IMR-90 (cell line): ENCODE measurements around the gene PRKCE. TPM values are rescaled to one million over a fixed set of nuclear protein-coding genes. Genes with fewer than 3 reads are reported as not detected.

Experiments
- ATAC-seq: fragments of 200-7000 bp; cut with Tn5 transposase; 2 replicates; pipeline ENCODE4 v1.9.1; 2020; ENCODE audit warnings: low read depth, mild to moderate bottlenecking, moderate library complexity
- BruUV-seq: library from RNA; stranded (reverse); fragments of 400-500 nt; replicated peaks from 2 replicates; lab custom pipeline; 2021; lab: Mats Ljungman, UMichigan
- CTCF ChIA-PET: fragments of 300-600 bp; formaldehyde crosslinking; extraction: SDS; loops from one replicate; lab custom pipeline; 2021; ENCODE audit warnings: antibody characterized with exemption; lab: Yijun Ruan, JAX
- POLR2A ChIA-PET: fragments of 300-600 bp; sonication (Branson Sonifier 250); formaldehyde crosslinking; loops from one replicate; lab custom pipeline; 2022; ENCODE audit warnings: antibody characterized with exemption; ENCODE audit not compliant: unreplicated experiment; lab: Charles Lee
- DNase-seq: peaks from one replicate; pipeline ENCODE4 v3.0.0; 2013
- H2AFZ ChIP-seq: replicated peaks from 2 replicates; pipeline ENCODE3; 2013; ENCODE audit warnings: low read length, mild to moderate bottlenecking; ENCODE audit not compliant: poor library complexity
- H2AK5ac ChIP-seq: 2 replicates; pipeline ENCODE4 v1.6.1; 2013; ENCODE audit warnings: low read depth, low read length, inconsistent platforms
- H2AK9ac ChIP-seq: replicated peaks from 2 replicates; pipeline ENCODE3; 2013; ENCODE audit warnings: mild to moderate bottlenecking, low read depth, low read length, moderate library complexity; ENCODE audit not compliant: poor library complexity
- H2BK120ac ChIP-seq: 2 replicates; pipeline ENCODE4 v1.6.1; 2013; ENCODE audit warnings: low read depth, low read length, inconsistent platforms
- H2BK15ac ChIP-seq: 3 replicates; pipeline ENCODE4 v1.6.1; 2013; ENCODE audit warnings: low read depth, low read length, inconsistent platforms
- H2BK20ac ChIP-seq: 2 replicates; pipeline ENCODE4 v1.6.1; 2013; ENCODE audit warnings: low read depth, mild to moderate bottlenecking, inconsistent platforms, low read length, moderate library complexity
- H2BK5ac ChIP-seq: 2 replicates; pipeline ENCODE4 v1.6.1; 2013; ENCODE audit warnings: mild to moderate bottlenecking, low read depth, low read length, inconsistent platforms; ENCODE audit not compliant: poor library complexity, severe bottlenecking
- H3K14ac ChIP-seq: replicated peaks from 2 replicates; pipeline ENCODE4 v1.6.1; 2013; ENCODE audit warnings: low read depth, low read length, inconsistent platforms
- H3K18ac ChIP-seq: 2 replicates; pipeline ENCODE4 v1.6.1; 2013; ENCODE audit warnings: low read depth, low read length, control low read depth
- H3K23ac ChIP-seq: 2 replicates; pipeline ENCODE4 v1.6.1; 2013; ENCODE audit warnings: low read depth, low read length, inconsistent platforms
- H3K27ac ChIP-seq: 2 replicates; pipeline ENCODE4 v1.5.1; 2013; ENCODE audit warnings: mild to moderate bottlenecking, control low read depth, low read length; ENCODE audit not compliant: insufficient read depth
- H3K27me3 ChIP-seq: 2 replicates; pipeline ENCODE4 v1.6.1; 2013; ENCODE audit warnings: low read length; ENCODE audit not compliant: control insufficient read depth, insufficient read depth
- H3K36me3 ChIP-seq: 2 replicates; pipeline ENCODE4 v1.6.1; 2013; ENCODE audit warnings: low read length, mixed read lengths; ENCODE audit not compliant: control insufficient read depth, insufficient read depth
- H3K4ac ChIP-seq: 2 replicates; pipeline ENCODE4 v1.6.1; 2013; ENCODE audit warnings: low read depth, low read length, inconsistent platforms
- H3K4me1 ChIP-seq: 2 replicates; pipeline ENCODE4 v1.6.1; 2013; ENCODE audit warnings: low read length, mixed read lengths; ENCODE audit not compliant: control insufficient read depth, insufficient read depth
- H3K4me2 ChIP-seq: 2 replicates; pipeline ENCODE4 v1.6.1; 2013; ENCODE audit warnings: low read depth, mild to moderate bottlenecking, control low read depth, low read length, moderate library complexity
- H3K4me3 ChIP-seq: 2 replicates; pipeline ENCODE4 v1.5.1; 2013; ENCODE audit warnings: low read depth, mild to moderate bottlenecking, control low read depth, low read length, moderate library complexity; ENCODE audit not compliant: insufficient read depth
- H3K56ac ChIP-seq: 2 replicates; pipeline ENCODE4 v1.6.1; 2013; ENCODE audit warnings: low read length, inconsistent platforms; ENCODE audit not compliant: insufficient read depth; ENCODE audit errors: extremely low read depth
- H3K79me1 ChIP-seq, 2 experiments: 2 replicates each; pipeline ENCODE4 v1.6.1; 2013; ENCODE audit warnings: low read length in 2 of 2, inconsistent platforms in 1 of 2, low read depth in 1 of 2
- H3K9ac ChIP-seq: 2 replicates; pipeline ENCODE4 v1.6.1; 2013; ENCODE audit warnings: low read depth, low read length, control low read depth
- H3K9me1 ChIP-seq: 2 replicates; pipeline ENCODE4 v1.6.1; 2013; ENCODE audit warnings: low read length, inconsistent platforms; ENCODE audit not compliant: insufficient read depth
- H3K9me3 ChIP-seq: 2 replicates; pipeline ENCODE4 v1.6.1; 2013; ENCODE audit warnings: low read length; ENCODE audit not compliant: control insufficient read depth, insufficient read depth
- H4K20me1 ChIP-seq: 2 replicates; pipeline ENCODE4 v1.6.1; 2013; ENCODE audit warnings: low read length, inconsistent platforms; ENCODE audit not compliant: insufficient read depth
- H4K5ac ChIP-seq: 2 replicates; pipeline ENCODE4 v1.6.1; 2013; ENCODE audit warnings: mild to moderate bottlenecking, low read depth, low read length, control low read depth
- H4K8ac ChIP-seq, 2 experiments: 2 replicates each; pipeline ENCODE4 v1.6.1; 2013; ENCODE audit warnings: low read depth in 2 of 2, low read length in 2 of 2, control low read depth in 1 of 2, inconsistent platforms in 1 of 2
- H4K91ac ChIP-seq: 2 replicates; pipeline ENCODE4 v1.6.1; 2013; ENCODE audit warnings: low read depth, low read length, inconsistent platforms; ENCODE audit not compliant: insufficient read depth
- MAFK ChIP-seq: IDR thresholded peaks from 2 replicates; pipeline ENCODE4 v1.6.1; 2012; ENCODE audit warnings: low read depth, low read length, improper control_type of control experiment
- POLR2A ChIP-seq: IDR thresholded peaks from 2 replicates; pipeline ENCODE4 v1.6.1; 2012; ENCODE audit warnings: mild to moderate bottlenecking, low read depth, low read length
- RFX5 ChIP-seq: IDR thresholded peaks from 2 replicates; pipeline ENCODE4 v1.8.0; 2012; ENCODE audit warnings: low read depth, mild to moderate bottlenecking, low read length, moderate library complexity
- WGBS, 2 experiments: methylation state at CpG; one replicate each; pipeline versions ENCODE4 v1.1.5 to v1.1.7; 2013; ENCODE audit warnings: missing lambda C conversion rate in 2 of 2; ENCODE audit not compliant: insufficient read length in 1 of 2; ENCODE audit errors: extremely low coverage in 2 of 2; 5-methylcytosine and 5-hydroxymethylcytosine counted together
- dilution Hi-C: fragments of 300-500 bp; cut with HindIII; formaldehyde crosslinking; loops from one replicate; pipeline ENCODE4 v1.14.3; 2018; ENCODE audit warnings: low sequenced_read_pairs; ENCODE audit not compliant: unreplicated experiment
- in situ Hi-C: fragments of 300-500 bp; cut with MboI; formaldehyde crosslinking; loops from 3 replicates; pipeline ENCODE4 v1.14.3; 2019; ENCODE audit warnings: low sequenced_read_pairs, inconsistent platforms, mixed read lengths
- intact Hi-C: fragments of 100-400 bp; cut with micrococcal nuclease; formaldehyde crosslinking; loops from 2 replicates; pipeline ENCODE4 v1.10.0; 2022
- polyA plus RNA-seq, 3 experiments: library from polyadenylated mRNA; depleted of rRNA; stranded (reverse); fragments of >200 nt; gene quantifications; 2 replicates each; pipeline ENCODE4 v1.2.3, GENCODE V29; 2012; ENCODE audit warnings: low replicate concordance in 1 of 3
- total RNA-seq: library from RNA; depleted of rRNA; stranded (reverse); fragments of >200 nt; gene quantifications from 2 replicates; pipeline ENCODE4 v1.2.3, GENCODE V29; 2012
- TF ChIP-seq, protein P1 (sequence below): fragments of 150-350 bp; IDR thresholded peaks from 2 replicates; pipeline ENCODE4 v1.6.1; 2017; ENCODE audit warnings: mild to moderate bottlenecking, antibody characterized with exemption, low read length, low read depth
- TF ChIP-seq, protein P2 (sequence below): conservative IDR thresholded peaks from 2 replicates; pipeline ENCODE4 v1.5.1; 2012; ENCODE audit warnings: mild to moderate bottlenecking, low read depth, low read length, improper control_type of control experiment

The PRKCE gene
- total and polyA plus RNA-seq, 2 of the 4 experiments (the other 2 are of a cell fraction): 8.1 to 32.4 TPM

DNA sequence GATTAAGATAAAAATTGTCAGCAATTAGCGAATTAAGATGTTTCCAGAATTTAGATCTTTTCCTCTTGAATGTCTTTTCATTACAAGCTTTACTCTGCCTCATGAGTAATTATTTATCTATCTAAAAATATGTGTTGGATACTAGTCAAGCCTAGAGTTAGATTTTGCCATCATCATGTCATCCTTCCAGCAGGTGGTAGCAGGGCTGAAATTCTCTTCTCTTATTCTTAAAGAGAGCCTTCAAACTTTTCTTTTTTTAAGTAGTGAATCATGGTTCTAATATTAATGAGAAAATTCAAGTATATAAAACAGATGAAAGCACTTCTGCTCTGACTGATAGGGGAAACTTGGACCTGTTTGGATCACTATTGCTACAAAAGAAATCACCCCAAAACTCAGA lies 405.1 kb downstream of the PRKCE start:
- Histone ChIP-seq H3K27me3 (no peaks in the 10 kb centered on the region), H3K4me1 (peaks cover 2% of the 10 kb centered on the region; the same call in 1 of the 2 replicates), H4K8ac (no peak overlapping the region), H4K91ac (no peak overlapping the region), H3K9ac (no peak overlapping the region), H2BK15ac (no peak overlapping the region), H3K9me1 (peaks cover 9% of the 10 kb centered on the region; the same call in 1 of the 2 replicates), H3K27ac (no peak overlapping the region), H3K36me3 (peaks cover 2% of the 10 kb centered on the region; the same call in 1 of the 2 replicates), H4K20me1 (no peaks in the 10 kb centered on the region), H2AK5ac (0 out of 2 replicates have a peak overlapping the region, but pooled peaks have one; percentile 35), H2AFZ (no peak overlapping the region), H3K4me3 (no peak overlapping the region), H2AK9ac (no peak overlapping the region), H3K4ac (0 out of 2 replicates have a peak overlapping the region, but pooled peaks have one; percentile 21), H3K4me2 (no peak overlapping the region), H3K9me3 (no peaks in the 10 kb centered on the region), H2BK120ac (no peak overlapping the region), H3K14ac (no peak overlapping the region), H2BK20ac (no peak overlapping the region), H3K79me1 (no peaks in the 10 kb centered on the region; a peak in 1 of 4 replicates), H2BK5ac (no peak overlapping the region), H3K18ac (no peak overlapping the region), H4K5ac (no peak overlapping the region), H3K56ac (no peak overlapping the region), H3K23ac (no peak overlapping the region)
- POLR2A ChIA-PET: no interaction called here
- WGBS, 2 experiments: no CpG with 5 or more reads among the region's 1 CpG
- CTCF ChIA-PET: interaction anchor here (0.7 kb wide), 1 partner anchor 44 kb away, joined by 3 read pairs; no protein-coding TSS in a partner anchor
- no peak for TF ChIP-seq MAFK
- no peak for TF ChIP-seq POLR2A
- TF ChIP-seq, protein P1, sequence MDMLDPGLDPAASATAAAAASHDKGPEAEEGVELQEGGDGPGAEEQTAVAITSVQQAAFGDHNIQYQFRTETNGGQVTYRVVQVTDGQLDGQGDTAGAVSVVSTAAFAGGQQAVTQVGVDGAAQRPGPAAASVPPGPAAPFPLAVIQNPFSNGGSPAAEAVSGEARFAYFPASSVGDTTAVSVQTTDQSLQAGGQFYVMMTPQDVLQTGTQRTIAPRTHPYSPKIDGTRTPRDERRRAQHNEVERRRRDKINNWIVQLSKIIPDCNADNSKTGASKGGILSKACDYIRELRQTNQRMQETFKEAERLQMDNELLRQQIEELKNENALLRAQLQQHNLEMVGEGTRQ: no peak
- TF ChIP-seq, protein P2, sequence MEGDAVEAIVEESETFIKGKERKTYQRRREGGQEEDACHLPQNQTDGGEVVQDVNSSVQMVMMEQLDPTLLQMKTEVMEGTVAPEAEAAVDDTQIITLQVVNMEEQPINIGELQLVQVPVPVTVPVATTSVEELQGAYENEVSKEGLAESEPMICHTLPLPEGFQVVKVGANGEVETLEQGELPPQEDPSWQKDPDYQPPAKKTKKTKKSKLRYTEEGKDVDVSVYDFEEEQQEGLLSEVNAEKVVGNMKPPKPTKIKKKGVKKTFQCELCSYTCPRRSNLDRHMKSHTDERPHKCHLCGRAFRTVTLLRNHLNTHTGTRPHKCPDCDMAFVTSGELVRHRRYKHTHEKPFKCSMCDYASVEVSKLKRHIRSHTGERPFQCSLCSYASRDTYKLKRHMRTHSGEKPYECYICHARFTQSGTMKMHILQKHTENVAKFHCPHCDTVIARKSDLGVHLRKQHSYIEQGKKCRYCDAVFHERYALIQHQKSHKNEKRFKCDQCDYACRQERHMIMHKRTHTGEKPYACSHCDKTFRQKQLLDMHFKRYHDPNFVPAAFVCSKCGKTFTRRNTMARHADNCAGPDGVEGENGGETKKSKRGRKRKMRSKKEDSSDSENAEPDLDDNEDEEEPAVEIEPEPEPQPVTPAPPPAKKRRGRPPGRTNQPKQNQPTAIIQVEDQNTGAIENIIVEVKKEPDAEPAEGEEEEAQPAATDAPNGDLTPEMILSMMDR: 0 out of 2 replicates have a peak, but pooled peaks have one; percentile 19
- no peak for TF ChIP-seq RFX5
- ATAC-seq: peak; percentile 48; the same call in 1 of the 2 replicates
- in situ Hi-C loops: loop anchor here (5.0 kb wide), 1 partner anchor 241 kb away; the partner anchor contains the start of gene EPAS1
- intact Hi-C loops: no loop called here
- DNase-seq: peak; percentile 47
- dilution Hi-C loops: no loop called here
- BruUV-seq: no TSS peak
